Measurements from ENCODE around the gene EPM2AIP1.

The EPM2AIP1 gene

DNA sequence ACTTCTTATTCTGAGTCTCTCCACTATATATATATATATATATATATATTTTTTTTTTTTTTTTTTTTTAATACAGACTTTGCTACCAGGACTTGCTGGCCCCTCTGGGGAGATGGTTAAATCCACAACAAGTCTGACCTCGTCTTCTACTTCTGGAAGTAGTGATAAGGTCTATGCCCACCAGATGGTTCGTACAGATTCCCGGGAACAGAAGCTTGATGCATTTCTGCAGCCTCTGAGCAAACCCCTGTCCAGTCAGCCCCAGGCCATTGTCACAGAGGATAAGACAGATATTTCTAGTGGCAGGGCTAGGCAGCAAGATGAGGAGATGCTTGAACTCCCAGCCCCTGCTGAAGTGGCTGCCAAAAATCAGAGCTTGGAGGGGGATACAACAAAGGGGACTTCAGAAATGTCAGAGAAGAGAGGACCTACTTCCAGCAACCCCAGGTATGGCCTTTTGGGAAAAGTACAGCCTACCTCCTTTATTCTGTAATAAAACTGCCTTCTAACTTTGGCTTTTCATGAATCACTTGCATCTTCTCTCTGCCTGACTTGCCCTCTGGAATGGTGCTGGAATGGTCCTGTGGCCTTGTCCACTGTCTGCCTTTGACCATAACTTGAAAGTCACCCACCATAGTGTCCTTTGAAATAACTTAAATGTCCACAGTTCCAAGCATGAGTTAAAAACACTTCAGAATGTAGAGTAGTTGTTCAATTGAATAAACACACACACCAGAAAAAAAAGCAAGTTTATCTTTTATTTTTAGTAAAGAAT, 32.8 kb upstream of the EPM2AIP1 start:
- no peak for DNase-seq (ENCODE audit: low read depth in 1 of 2, low spot score in 1 of 2)
- in situ Hi-C loops (cut with HindIII; ENCODE audit: low pct_unique_long_range_greater_than_20kb, low sequenced_read_pairs): no loop called here
- no peak for TF ChIP-seq JUND (IDR thresholded peaks at IDR 0.05; ENCODE audit: low read depth)

DNA sequence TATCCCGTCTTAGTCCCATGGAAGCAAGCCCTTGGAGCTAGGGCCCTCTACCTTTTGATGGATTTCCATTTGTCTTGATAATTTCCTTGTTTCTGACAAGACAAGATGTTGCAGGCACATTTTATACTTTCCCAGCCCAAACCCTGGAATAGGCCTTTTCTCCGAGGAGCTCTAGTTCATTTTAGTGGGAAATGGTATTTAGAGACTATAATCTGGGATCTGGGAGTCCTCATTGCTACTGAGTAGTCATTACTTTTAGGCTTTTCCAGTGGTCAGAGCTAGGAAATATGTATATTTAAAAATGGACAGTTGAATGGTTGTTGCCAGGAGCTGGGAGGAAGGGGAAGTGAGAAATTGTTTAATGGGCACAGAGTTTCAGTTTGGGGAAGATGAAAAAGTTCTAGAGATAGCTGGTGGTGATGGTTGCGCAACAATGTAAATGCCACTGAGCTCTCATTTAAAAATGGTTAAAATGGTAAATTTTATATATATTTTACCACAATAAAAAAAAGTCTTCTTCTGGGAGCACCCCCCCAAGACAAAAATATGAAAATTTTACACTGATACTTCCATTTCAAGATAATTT, 32.0 kb upstream of the EPM2AIP1 start:
- in situ Hi-C loops (cut with HindIII; ENCODE audit: low pct_unique_long_range_greater_than_20kb, low sequenced_read_pairs): no loop called here
- no peak for DNase-seq (ENCODE audit: low read depth in 1 of 2, low spot score in 1 of 2)

GRCh38 chr3:37024092-37024491, 31.2 kb upstream of the EPM2AIP1 start:
- in situ Hi-C loops (cut with HindIII; ENCODE audit: low pct_unique_long_range_greater_than_20kb, low sequenced_read_pairs): no loop called here
- DNase-seq (ENCODE audit: low read depth in 1 of 2, low spot score in 1 of 2): peak in 1 of 2 experiments; percentile 14
- no peak for TF ChIP-seq JUND (IDR thresholded peaks at IDR 0.05; ENCODE audit: low read depth)

More for the DNA sequence above, 32.0 kb upstream of the EPM2AIP1 start:
- no peak for TF ChIP-seq JUND (IDR thresholded peaks at IDR 0.05; ENCODE audit: low read depth)

DNA sequence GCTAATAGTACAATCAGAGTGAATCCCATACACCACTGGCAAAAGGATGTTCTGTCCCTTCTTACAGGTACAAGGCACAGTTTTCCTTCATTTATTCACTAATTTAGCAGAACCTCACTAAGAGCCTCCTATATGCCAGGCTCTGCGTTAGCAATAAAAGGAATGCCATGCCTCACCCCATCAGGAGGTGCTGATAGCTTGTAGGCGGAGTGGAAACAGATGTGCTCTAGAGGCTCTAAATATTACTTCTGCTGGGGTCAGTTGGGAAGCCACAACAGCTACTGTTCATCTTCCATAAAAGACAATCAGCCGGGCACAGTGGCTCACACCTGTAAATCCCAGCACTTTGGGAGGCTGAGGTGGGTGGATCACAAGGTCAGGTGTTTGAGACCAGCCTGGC, 24.8 kb upstream of the EPM2AIP1 start:
- no peak for TF ChIP-seq JUND (IDR thresholded peaks at IDR 0.05; ENCODE audit: low read depth)
- in situ Hi-C loops (cut with HindIII; ENCODE audit: low pct_unique_long_range_greater_than_20kb, low sequenced_read_pairs): no loop called here
- no peak for DNase-seq (ENCODE audit: low read depth in 1 of 2, low spot score in 1 of 2)

DNA sequence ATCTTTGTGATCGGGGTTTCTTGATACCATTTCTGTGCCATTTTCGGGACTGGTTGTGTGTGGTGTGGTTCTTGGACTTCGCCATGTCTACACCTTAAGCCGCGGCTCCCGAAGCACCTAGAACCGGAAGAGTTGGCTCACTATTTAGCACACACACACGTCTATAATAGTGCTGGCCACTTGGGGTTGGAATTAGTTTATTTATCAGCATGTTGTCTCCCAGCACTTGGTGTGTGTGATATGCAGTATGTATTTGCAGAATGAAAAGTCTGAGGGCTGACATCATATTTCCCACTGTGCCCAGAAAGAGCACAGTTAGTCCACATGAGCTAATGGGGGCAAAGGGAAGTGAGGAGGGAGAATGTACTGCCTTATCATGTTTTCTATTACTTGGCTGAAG, 24.0 kb upstream of the EPM2AIP1 start:
- no peak for DNase-seq (ENCODE audit: low read depth in 1 of 2, low spot score in 1 of 2)
- no peak for TF ChIP-seq JUND (IDR thresholded peaks at IDR 0.05; ENCODE audit: low read depth)
- in situ Hi-C loops (cut with HindIII; ENCODE audit: low pct_unique_long_range_greater_than_20kb, low sequenced_read_pairs): no loop called here

GRCh38 chr3:37015642-37016041, 22.7 kb upstream of the EPM2AIP1 start:
- no peak for DNase-seq (ENCODE audit: low read depth in 1 of 2, low spot score in 1 of 2)
- TF ChIP-seq JUND (IDR thresholded peaks at IDR 0.05; ENCODE audit: low read depth): no peak
- in situ Hi-C loops (cut with HindIII; ENCODE audit: low pct_unique_long_range_greater_than_20kb, low sequenced_read_pairs): no loop called here

- no peak for TF ChIP-seq JUND (IDR thresholded peaks at IDR 0.05; ENCODE audit: low read depth)
- in situ Hi-C loops (cut with HindIII; ENCODE audit: low pct_unique_long_range_greater_than_20kb, low sequenced_read_pairs): no loop called here
- DNase-seq (ENCODE audit: low read depth in 1 of 2, low spot score in 1 of 2): no peak
Measured at GRCh38 chr3:37014620-37015019, 21.7 kb upstream of the EPM2AIP1 start.

DNA sequence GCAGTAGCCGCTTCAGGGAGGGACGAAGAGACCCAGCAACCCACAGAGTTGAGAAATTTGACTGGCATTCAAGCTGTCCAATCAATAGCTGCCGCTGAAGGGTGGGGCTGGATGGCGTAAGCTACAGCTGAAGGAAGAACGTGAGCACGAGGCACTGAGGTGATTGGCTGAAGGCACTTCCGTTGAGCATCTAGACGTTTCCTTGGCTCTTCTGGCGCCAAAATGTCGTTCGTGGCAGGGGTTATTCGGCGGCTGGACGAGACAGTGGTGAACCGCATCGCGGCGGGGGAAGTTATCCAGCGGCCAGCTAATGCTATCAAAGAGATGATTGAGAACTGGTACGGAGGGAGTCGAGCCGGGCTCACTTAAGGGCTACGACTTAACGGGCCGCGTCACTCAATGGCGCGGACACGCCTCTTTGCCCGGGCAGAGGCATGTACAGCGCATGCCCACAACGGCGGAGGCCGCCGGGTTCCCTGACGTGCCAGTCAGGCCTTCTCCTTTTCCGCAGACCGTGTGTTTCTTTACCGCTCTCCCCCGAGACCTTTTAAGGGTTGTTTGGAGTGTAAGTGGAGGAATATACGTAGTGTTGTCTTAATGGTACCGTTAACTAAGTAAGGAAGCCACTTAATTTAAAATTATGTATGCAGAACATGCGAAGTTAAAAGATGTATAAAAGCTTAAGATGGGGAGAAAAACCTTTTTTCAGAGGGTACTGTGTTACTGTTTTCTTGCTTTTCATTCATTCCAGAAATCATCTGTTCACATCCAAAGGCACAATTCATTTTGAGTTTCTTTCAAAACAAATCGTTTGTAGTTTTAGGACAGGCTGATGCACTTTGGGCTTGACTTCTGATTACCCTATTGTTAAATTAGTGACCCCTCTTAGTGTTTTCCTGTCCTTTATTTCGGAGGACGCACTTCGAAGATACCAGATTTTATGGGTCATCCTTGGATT, 674 bp upstream of the EPM2AIP1 start, which contains the start of gene MLH1:
TSS of gene MLH1 (plus strand) at position 193 of the 958 bp plus-strand sequence. CDS start at position 223, 30 bp downstream.
- in situ Hi-C loops (cut with HindIII; ENCODE audit: low pct_unique_long_range_greater_than_20kb, low sequenced_read_pairs): no loop called here
- peak; percentile 79 to 100 for DNase-seq (ENCODE audit: low read depth in 1 of 2, low spot score in 1 of 2)

GRCh38 chr3:36991923-36992805, 767 bp downstream of the EPM2AIP1 start:
- DNase-seq (ENCODE audit: low read depth in 1 of 2, low spot score in 1 of 2): peak in 1 of 2 experiments; percentile 37
- TF ChIP-seq JUND (IDR thresholded peaks at IDR 0.05; ENCODE audit: low read depth): no peak
- in situ Hi-C loops (cut with HindIII; ENCODE audit: low pct_unique_long_range_greater_than_20kb, low sequenced_read_pairs): no loop called here

More for the DNA sequence above, 674 bp upstream of the EPM2AIP1 start, which contains the start of gene MLH1:
- TF ChIP-seq JUND (IDR thresholded peaks at IDR 0.05; ENCODE audit: low read depth): no peak

DNA sequence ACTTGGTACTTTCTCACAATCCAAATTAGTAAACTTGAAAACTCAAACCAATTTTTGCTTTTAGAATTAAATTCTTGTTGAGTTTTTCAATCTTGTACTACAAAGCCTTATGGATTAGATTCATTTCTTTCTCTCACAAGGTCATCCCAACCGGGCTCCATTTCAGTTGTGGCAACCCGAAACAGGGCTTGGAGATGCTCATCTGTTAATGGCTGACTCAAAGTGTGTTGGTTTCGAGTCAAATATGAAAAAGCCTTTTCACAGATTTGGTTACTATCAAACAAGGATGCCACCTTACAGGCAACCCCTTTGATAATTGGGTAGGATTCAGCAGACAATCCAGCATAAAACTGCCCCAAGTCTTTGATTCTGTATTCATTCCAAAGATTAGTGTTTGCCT, 1.8 kb downstream of the EPM2AIP1 start:
- in situ Hi-C loops (cut with HindIII; ENCODE audit: low pct_unique_long_range_greater_than_20kb, low sequenced_read_pairs): no loop called here
- no peak for TF ChIP-seq JUND (IDR thresholded peaks at IDR 0.05; ENCODE audit: low read depth)
- no peak for DNase-seq (ENCODE audit: low read depth in 1 of 2, low spot score in 1 of 2)

DNA sequence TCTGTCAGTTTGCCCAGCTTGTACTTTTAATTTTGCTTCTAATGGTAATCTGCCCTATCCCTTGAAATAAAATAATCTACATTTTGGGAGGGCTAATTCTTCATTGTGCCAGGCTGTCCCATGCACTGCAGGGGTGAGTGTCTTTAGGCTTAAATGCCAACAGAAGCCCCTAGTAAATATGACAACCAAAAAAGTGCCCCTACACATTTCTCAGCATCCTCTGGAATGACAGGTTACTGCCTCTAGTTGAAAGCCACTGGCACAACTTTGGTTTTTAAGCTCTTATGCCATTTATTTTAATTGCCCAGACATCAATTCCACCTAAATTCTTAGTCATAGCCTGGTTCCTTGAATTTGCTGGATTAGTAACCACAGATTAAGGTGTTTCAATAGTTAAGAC, 3.4 kb downstream of the EPM2AIP1 start:
- TF ChIP-seq JUND (IDR thresholded peaks at IDR 0.05; ENCODE audit: low read depth): no peak
- no peak for DNase-seq (ENCODE audit: low read depth in 1 of 2, low spot score in 1 of 2)
- in situ Hi-C loops (cut with HindIII; ENCODE audit: low pct_unique_long_range_greater_than_20kb, low sequenced_read_pairs): no loop called here

DNA sequence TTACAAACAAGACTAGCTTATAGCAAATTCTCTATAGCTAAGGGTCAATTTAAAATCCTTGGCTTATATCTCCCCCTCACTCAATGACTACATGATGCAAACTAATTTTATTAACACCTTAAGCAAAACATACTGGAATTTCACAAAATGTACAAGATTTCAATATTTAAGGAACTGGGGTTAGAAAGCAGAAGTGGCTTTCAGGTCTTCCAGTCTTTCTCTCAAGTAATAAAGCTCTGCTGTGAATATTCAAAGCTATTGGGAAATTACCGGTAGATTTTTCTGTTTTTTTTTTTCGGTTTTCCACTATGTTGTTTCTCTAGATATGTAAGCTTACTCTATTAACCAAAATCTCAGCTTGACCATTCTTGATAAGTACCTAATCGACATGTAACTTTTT, 3.9 kb downstream of the EPM2AIP1 start:
- no peak for DNase-seq (ENCODE audit: low read depth in 1 of 2, low spot score in 1 of 2)
- TF ChIP-seq JUND (IDR thresholded peaks at IDR 0.05; ENCODE audit: low read depth): no peak
- in situ Hi-C loops (cut with HindIII; ENCODE audit: low pct_unique_long_range_greater_than_20kb, low sequenced_read_pairs): no loop called here
